ENCODE data around the gene FAM50A.

Gene FAM50A

GRCh38 chrX:154428176-154429171, 15.5 kb upstream of the FAM50A start, which contains the start of gene ATP6AP1:
ATP6AP1 (plus strand) TSS chrX:154428677; CDS start chrX:154428693, 16 bp downstream.
- H3K36me3 Mint-ChIP-seq, result peaks cover 8 to 20% of the 10 kb centered on the region in 2 donors
- peaks cover 29 to 37% of the 10 kb centered on the region in 2 donors for H3K4me1 Mint-ChIP-seq
- H3K27ac Mint-ChIP-seq, result peak within 1 kb of the TSS; percentile 71
- ATAC-seq (replicated peaks) (peak; percentile 94 to 96), DNase-seq (peak; percentile 88)
- H3K27me3 Mint-ChIP-seq, result no peaks in the 10 kb centered on the region
- peak within 1 kb of the TSS; percentile 82 to 91 for H3K4me3 Mint-ChIP-seq
- H3K9me3 Mint-ChIP-seq, result no peaks in the 10 kb centered on the region

- Mint-ChIP-seq H3K4me3 (peak overlapping the region; percentile 82 to 91), H3K27ac (peak overlapping the region; percentile 47), H3K27me3 (no peaks in the 10 kb centered on the region), H3K36me3 (peaks cover 18 to 24% of the 10 kb centered on the region in 2 donors), H3K9me3 (no peaks in the 10 kb centered on the region), H3K4me1 (peaks cover 29 to 37% of the 10 kb centered on the region in 2 donors)
- peak; percentile 55 to 62 for ATAC-seq (replicated peaks)
- DNase-seq, result no peak
These were observed 14.2 kb upstream of the FAM50A start for GRCh38 chrX:154429711-154430110.

GRCh38 chrX:154430479-154430878, 13.5 kb upstream of the FAM50A start:
- H3K4me1 Mint-ChIP-seq, result peaks cover 32 to 37% of the 10 kb centered on the region in 2 donors
- ATAC-seq (replicated peaks), result no peak
- H3K4me3 Mint-ChIP-seq, result peak overlapping the region; percentile 22 to 91
- no peaks in the 10 kb centered on the region for H3K27me3 Mint-ChIP-seq
- H3K9me3 Mint-ChIP-seq, result no peaks in the 10 kb centered on the region
- peaks cover 18 to 30% of the 10 kb centered on the region in 2 donors for H3K36me3 Mint-ChIP-seq
- DNase-seq, result no peak
- no peak overlapping the region for H3K27ac Mint-ChIP-seq

DNA sequence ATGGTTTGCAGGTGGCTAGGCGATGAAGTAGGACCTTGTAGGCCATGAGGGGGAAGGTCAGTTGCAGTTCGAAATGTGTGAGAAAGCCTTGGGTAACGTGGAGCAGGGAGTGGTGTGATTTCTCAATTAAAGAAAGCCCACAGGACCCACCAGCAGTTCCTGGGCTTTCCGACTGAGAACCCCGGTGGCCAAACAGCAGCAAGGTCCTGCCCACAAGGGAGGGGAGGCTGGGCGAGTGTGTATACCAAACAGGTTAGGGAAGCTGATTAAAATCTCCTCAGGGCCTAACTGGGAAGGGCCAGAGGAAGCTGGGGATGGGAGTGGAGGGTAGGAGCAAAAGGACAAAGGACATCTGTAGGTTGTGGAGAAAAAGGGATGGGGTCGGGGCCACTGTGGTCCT, 13.0 kb upstream of the FAM50A start:
- H3K27me3 Mint-ChIP-seq, result no peaks in the 10 kb centered on the region
- no peak overlapping the region for H3K27ac Mint-ChIP-seq
- ATAC-seq (replicated peaks) (no peak), DNase-seq (no peak)
- H3K9me3 Mint-ChIP-seq, result no peaks in the 10 kb centered on the region
- H3K36me3 Mint-ChIP-seq, result peaks cover 18 to 34% of the 10 kb centered on the region in 2 donors
- peak overlapping the region; percentile 22 to 91 for H3K4me3 Mint-ChIP-seq
- peaks cover 32 to 37% of the 10 kb centered on the region in 2 donors for H3K4me1 Mint-ChIP-seq

DNA sequence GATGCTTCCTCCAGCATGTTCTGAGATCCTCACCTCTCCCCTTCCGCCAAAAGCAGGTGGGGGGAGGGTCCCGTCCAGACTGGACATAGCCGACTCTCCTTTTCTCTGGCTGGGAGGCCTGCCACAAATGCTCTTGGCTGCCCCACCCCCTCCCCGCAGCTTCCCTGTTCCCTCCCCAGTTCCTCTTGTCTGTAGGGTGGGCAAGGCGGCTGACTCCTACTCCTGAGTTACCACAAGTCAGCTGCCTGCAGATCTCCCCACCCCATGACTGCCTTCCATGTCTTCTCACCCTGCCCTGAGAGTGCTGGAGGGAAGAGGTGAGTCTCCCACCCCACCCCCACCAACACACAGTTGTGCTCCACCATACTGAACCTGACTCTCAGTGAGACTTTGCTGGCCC, 12.6 kb upstream of the FAM50A start:
- no peak for DNase-seq

GRCh38 chrX:154432210-154432609, 11.7 kb upstream of the FAM50A start:
- DNase-seq (no peak), ATAC-seq (replicated peaks) (no peak)
- Mint-ChIP-seq H3K4me1 (peaks cover 34 to 37% of the 10 kb centered on the region in 2 donors), H3K27me3 (no peaks in the 10 kb centered on the region), H3K36me3 (peaks cover 18 to 40% of the 10 kb centered on the region in 2 donors), H3K4me3 (no peak overlapping the region), H3K9me3 (no peaks in the 10 kb centered on the region), H3K27ac (no peak overlapping the region)

More for the DNA sequence above, 12.6 kb upstream of the FAM50A start:
- Mint-ChIP-seq H3K27me3 (no peaks in the 10 kb centered on the region), H3K36me3 (peaks cover 18 to 38% of the 10 kb centered on the region in 2 donors), H3K4me1 (peaks cover 34 to 37% of the 10 kb centered on the region in 2 donors), H3K9me3 (no peaks in the 10 kb centered on the region), H3K4me3 (peak overlapping the region in 1 of 2 donors; percentile 11), H3K27ac (no peak overlapping the region)
- ATAC-seq (replicated peaks), result no peak

- Mint-ChIP-seq H3K27me3 (no peaks in the 10 kb centered on the region), H3K9me3 (peaks cover 0 to 4% of the 10 kb centered on the region in 2 donors), H3K36me3 (peaks cover 20 to 41% of the 10 kb centered on the region in 2 donors), H3K4me3 (no peak overlapping the region), H3K4me1 (peaks cover 29 to 30% of the 10 kb centered on the region in 2 donors), H3K27ac (peak overlapping the region; percentile 26)
- ATAC-seq (replicated peaks), result no peak
- no peak for DNase-seq
These were observed 10.3 kb upstream of the FAM50A start for GRCh38 chrX:154433605-154434004.

GRCh38 chrX:154434394-154435168, 9.4 kb upstream of the FAM50A start:
- Mint-ChIP-seq H3K27ac (no peak overlapping the region), H3K36me3 (peaks cover 20 to 43% of the 10 kb centered on the region in 2 donors)
- DNase-seq, result no peak

DNA sequence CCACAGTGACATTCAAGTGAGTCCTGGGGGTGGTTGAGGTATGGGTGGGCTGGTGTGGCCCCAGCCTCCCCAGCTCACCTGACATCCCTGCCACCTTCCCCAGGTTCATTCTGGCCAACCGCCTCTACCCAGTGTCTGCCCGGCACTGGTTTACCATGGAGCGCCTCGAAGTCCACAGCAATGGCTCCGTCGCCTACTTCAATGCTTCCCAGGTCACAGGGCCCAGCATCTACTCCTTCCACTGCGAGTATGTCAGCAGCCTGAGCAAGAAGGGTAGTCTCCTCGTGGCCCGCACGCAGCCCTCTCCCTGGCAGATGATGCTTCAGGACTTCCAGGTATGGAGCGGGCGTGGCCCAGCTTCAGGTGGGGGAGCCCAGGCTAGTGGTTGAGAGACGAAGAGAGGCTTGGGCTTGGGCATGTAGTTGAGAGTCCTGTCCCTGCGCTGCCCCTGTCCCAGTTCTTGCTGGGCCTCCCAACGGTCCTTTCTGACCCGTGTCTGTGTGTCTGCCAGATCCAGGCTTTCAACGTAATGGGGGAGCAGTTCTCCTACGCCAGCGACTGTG, 8.7 kb upstream of the FAM50A start:
- DNase-seq, result no peak
- peaks cover 20 to 46% of the 10 kb centered on the region in 2 donors for H3K36me3 Mint-ChIP-seq
- no peak overlapping the region for H3K4me3 Mint-ChIP-seq
- H3K9me3 Mint-ChIP-seq, result peaks cover 0 to 4% of the 10 kb centered on the region in 2 donors
- H3K4me1 Mint-ChIP-seq, result peaks cover 20 to 23% of the 10 kb centered on the region in 2 donors
- no peak for ATAC-seq (replicated peaks)
- H3K27me3 Mint-ChIP-seq, result no peaks in the 10 kb centered on the region
- no peak overlapping the region for H3K27ac Mint-ChIP-seq

More at GRCh38 chrX:154434394-154435168, 9.4 kb upstream of the FAM50A start:
- no peaks in the 10 kb centered on the region for H3K27me3 Mint-ChIP-seq
- peaks cover 0 to 4% of the 10 kb centered on the region in 2 donors for H3K9me3 Mint-ChIP-seq
- ATAC-seq (replicated peaks), result no peak
- H3K4me1 Mint-ChIP-seq, result peaks cover 24% of the 10 kb centered on the region in 2 donors
- no peak overlapping the region for H3K4me3 Mint-ChIP-seq

DNA sequence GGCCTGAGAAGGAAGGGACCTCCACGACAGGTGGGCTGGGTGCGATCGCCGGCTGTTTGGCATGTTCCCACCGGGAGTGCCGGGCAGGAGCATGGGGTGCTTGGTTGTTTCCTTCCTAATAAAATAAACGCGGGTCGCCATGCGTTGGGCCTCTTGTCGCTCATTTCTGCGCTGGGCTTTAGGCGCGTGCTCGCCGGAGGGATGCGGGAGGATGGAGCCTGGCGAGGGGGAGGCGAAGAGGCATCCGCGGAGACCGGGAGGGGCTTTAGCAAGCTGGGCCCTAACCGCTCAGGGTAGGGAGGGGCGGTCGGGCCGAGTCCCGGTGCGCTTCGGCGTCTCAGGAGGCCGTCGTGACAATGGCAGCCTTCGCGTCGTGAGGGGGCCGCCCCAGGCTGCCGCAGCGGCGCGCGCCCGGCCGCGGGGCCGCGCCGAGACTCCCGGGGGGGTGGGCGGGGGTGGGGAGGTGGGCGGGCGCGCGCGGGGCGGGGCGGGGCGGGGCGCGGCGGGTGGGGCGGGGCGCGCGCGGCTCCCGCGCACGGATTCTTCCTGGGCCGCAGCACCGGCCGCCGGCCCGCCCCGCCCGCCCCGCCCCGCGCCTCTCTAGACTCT, 7.5 kb upstream of the FAM50A start:
- Mint-ChIP-seq H3K9me3 (peaks cover 0 to 4% of the 10 kb centered on the region in 2 donors), H3K27ac (peak overlapping the region; percentile 94), H3K27me3 (no peaks in the 10 kb centered on the region), H3K36me3 (peaks cover 15 to 49% of the 10 kb centered on the region in 2 donors), H3K4me1 (peaks cover 8 to 14% of the 10 kb centered on the region in 2 donors), H3K4me3 (peak overlapping the region; percentile 83 to 85)
- peak; percentile 15 for DNase-seq
- ATAC-seq (replicated peaks), result peak; percentile 79 to 81

GRCh38 chrX:154436983-154437752, 6.8 kb upstream of the FAM50A start, which contains the start of gene GDI1:
GDI1 (plus strand) TSS chrX:154437154; CDS start chrX:154437255, 101 bp downstream.
- peaks cover 13 to 50% of the 10 kb centered on the region in 2 donors for H3K36me3 Mint-ChIP-seq
- peak; percentile 42 for DNase-seq
- peak within 1 kb of the TSS; percentile 94 for H3K27ac Mint-ChIP-seq
- peaks cover 0 to 4% of the 10 kb centered on the region in 2 donors for H3K9me3 Mint-ChIP-seq
- peak; percentile 60 to 74 for ATAC-seq (replicated peaks)
- H3K27me3 Mint-ChIP-seq, result no peaks in the 10 kb centered on the region
- H3K4me1 Mint-ChIP-seq, result peaks cover 4 to 10% of the 10 kb centered on the region in 2 donors
- H3K4me3 Mint-ChIP-seq, result peak within 1 kb of the TSS; percentile 86 to 89

DNA sequence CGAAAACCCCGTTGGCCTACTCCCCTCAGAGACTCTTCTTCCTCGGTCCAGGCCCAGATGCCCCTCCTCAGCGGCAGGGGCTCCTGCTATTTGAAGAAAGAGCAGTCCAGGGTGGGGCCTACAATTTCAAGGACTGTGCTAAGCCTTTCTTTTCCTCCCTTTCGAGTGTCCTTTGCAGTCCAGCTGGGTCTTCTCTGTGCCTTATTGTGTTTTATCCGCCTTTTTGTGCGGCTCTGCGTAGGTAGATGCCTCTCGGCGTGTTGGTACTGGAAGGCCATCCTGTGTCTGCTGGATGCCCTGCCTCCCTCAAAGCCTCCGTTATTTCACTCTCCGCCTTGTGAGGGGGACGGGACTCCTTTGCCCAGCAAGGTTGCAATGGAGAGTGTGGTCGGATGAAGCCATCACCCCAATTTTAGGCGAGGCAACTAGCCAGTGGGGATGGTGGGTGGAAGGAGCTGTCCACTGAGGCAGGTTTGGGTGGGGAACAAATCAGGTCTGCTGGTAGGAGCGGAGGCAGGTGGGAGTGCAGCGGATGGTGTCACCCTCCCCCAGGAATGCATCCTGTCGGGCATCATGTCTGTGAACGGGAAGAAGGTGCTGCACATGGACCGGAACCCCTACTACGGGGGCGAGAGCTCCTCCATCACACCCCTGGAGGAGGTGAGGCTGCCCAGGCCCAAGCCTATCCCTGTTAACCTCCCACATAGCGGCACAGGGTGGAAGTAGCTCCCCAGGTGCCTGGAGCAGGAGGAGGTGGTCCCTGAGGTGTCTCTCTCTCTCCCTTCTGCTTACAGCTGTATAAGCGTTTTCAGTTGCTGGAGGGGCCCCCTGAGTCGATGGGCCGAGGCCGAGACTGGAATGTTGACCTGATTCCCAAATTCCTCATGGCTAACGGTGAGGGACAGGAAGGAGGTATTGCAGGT, 5.7 kb upstream of the FAM50A start:
- H3K27ac Mint-ChIP-seq, result peak overlapping the region; percentile 17
- ATAC-seq (replicated peaks), result no peak
- peaks cover 13 to 43% of the 10 kb centered on the region in 2 donors for H3K36me3 Mint-ChIP-seq
- H3K9me3 Mint-ChIP-seq, result peaks cover 0 to 4% of the 10 kb centered on the region in 2 donors
- H3K4me3 Mint-ChIP-seq, result peak overlapping the region; percentile 86 to 89
- no peaks in the 10 kb centered on the region for H3K27me3 Mint-ChIP-seq
- H3K4me1 Mint-ChIP-seq, result peaks cover 2 to 9% of the 10 kb centered on the region in 2 donors
- no peak for DNase-seq

Measured in stimulated activated naive B cell treated with anti-CD40 and anti-IgM and Interleukin-4, amounts not matched to agents 10 μg/mL and 1 μg/mL and 100 μg/mL, for 72 hours (primary cell).